GM18519 (cell line): ENCODE measurements around the gene MNT.

Experiments
- ATAC-seq: cut with Tn5 transposase; IDR thresholded peaks from one replicate; pipeline ENCODE4 v1.9.1; 2021; ENCODE audit warnings: mild to moderate bottlenecking, moderate library complexity; ENCODE audit not compliant: unreplicated experiment, low FRiP score

The MNT gene

DNA sequence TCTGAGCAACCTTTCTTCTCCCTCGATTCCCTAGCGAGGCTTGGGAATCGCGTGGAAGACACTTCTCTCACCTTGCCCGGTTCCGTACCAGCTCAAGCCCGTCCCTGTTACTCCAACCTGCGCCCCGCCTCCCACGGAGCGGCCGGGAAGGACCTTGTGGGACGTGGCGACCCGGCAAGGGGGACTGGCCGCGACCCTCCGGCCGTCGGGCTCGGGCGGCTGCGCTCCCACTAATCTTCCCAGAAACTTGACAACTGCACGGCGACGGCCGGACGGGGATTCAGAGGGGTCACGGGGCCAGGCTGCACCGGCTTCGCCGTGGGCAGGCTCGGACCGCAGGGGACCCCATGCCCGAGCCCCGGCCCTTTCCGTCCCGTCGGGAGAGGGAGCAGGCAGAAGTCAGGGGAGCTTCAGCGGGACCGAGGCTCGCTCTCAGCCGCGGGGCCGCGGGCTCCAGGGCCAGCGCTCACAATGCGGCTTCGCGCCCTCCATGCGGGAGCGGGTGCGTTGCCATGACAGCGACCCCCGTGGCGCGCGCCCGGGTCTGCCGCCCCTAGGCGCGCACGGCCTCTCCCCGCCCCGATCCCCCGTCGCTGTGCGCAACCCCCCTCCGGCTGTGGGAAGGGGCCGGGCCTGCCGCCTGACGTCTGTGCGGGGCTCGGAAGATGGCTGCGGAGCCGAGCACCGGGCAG, 63.9 kb downstream of the MNT start, which contains the start of gene SGSM2:
TSS of gene SGSM2 (plus strand) at position 650 of the 692 bp plus-strand sequence. CDS start 188 bp downstream, outside the sequence.
- no peak for ATAC-seq

DNA sequence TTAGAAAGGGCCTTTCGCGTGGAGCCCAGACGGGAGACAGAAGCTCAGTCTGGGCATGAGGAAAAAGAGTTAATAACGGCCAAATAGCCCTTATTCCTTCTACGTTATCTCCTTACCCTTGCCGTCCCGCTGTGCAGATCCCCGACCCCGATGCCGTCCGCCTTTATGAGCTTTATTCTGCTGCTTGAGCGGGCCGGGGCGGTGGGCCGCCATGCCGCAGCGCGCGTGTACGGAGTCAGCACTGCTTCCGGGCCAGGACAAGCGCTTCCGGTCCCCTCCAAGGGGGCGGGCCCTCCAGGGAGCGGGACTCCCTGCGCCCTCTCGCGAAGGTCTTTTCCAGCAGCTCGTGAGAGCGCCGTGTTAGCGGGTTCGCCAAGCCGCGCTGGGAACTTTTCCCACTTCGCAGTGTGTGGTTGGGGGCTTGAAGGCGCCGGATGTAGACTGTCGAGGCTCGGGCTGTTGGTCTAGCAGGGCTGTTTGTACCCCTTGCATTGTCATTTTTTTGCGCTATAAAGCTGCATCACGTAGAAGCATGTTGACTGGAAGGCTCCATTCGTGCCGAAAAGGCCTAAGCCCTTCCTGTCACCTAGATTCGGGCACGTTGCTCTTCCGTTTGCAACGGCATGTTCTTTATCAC, 64.5 kb downstream of the MNT start, which contains the start of gene TSR1:
TSS of gene TSR1 (minus strand) at position 243 of the 637 bp plus-strand sequence. CDS start at position 213, 30 bp downstream.
- ATAC-seq = peak; percentile 69

DNA sequence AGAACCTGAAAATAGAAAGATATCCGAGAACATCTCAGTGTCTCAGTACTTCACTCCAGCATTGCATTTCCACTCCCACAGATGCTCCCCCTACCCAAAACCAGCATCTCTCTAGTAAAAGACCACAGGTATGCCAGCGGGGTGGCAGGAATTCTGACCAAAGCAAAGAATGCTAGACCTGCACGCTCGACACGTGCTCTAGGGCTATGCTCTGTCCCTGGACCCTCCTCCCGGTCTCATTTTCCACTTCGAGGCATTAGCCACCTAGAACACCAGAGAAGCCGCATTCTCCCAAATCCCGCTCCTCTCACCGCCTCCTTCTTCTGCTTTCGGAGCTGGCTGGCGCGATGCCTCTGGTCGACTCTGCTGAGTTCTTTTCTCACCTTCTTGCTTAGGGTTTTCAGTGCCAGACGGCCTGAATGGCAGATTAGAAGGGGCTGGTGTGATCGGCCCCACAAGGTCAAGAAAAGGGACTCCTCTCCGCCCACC, 65.1 kb downstream of the MNT start:
- ATAC-seq = no peak
